Gastroesophageal sphincter (tissue), 3 donors: ENCODE data around the gene PRUNE2.

Experiments used
- CTCF ChIP-seq, 4 experiments: fragments of 200-600 bp in 2 of 4; fragments of 450-650 bp in 2 of 4; sonication (generic) in 1 of 4; IDR thresholded peaks; one replicate each; pipeline ENCODE4 v1.5.1; 2017 to 2019; ENCODE audit warnings: antibody characterized with exemption in 4 of 4, mild to moderate bottlenecking in 2 of 4, moderate library complexity in 2 of 4
- POLR2A ChIP-seq, 2 donors: fragments of 450-650 bp; IDR thresholded peaks; one replicate each; pipeline ENCODE4 v1.6.1; 2017; ENCODE audit warnings: antibody characterized with exemption in 2 of 2, mild to moderate bottlenecking in 2 of 2, moderate library complexity in 1 of 2

- TF ChIP-seq CTCF (IDR thresholded peaks at IDR 0.05) (no peak), POLR2A (IDR thresholded peaks at IDR 0.05) (no peak)
Measured at GRCh38 chr9:76944011-76944410, 38.1 kb upstream of the PRUNE2 start.
